Activated CD4-positive, CD25-positive, alpha-beta regulatory T cell treated with anti-CD3 and anti-CD28 coated beads, Interleukin-2, amount 50 U/mL, for 72 hours (primary cell): Measurements from ENCODE around the gene CLIC5.

ENCODE experiments used
- DNase-seq: peaks from one replicate; pipeline ENCODE4 v3.0.0; 2021

CLIC5 gene

DNA sequence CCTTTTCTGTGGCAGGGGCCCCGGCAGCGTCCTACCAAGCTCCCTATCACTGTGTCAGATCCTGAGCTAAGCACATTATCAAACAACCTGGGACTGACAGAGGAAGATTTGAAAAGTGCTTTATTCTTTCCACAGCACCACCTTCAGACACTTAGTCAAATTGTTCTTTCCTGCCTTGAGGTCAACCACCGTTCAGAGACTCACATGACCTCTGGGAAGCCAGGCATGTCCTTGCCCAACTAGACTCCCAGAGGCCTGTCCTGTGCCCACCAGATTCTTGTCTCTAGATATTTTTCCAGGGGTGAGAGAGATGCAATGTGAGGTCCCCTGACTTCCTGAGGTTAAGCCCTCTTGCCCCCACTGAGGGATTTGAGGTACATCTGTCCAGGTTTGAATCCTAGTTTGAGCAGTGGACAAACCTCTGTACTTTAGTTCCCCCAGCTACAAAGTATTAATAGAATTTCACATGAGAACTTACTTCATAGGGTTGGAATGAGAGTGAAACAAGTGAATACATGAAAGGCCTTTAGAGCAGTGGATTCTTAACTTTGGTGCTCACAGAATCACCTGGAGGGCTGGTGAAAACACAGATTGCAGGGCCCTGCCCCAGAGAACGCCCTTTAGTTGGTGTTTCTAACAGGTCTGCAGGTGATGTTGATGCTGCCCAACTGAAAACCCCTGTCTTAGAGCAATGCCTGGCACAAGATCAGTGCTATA is 179.8 kb downstream of the CLIC5 start:
- DNase-seq: no peak

DNA sequence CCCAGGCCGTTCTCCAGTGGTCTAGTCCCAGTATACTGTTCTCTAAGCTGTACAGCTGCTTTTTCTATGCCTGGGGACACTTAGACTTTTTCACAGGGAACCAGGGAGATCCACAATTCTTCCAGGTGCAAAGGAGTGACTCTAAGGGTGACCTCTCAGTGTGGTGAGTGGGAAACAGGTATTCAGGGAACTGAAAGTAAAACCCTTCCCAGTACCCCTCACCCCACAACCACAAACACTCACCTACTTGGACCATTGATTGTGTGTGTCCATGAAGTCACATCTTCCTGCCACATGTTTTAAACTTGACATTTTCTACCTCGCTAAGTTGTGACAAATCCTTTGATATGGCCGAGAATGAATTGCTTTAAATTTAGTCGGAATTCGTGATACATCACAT is 183.6 kb downstream of the CLIC5 start:
- no peak for DNase-seq
